AG09319 (cell line): ENCODE data around the gene CBFA2T2.
"Not testable (repeated sequence)": the region's sequence is repeated elsewhere in the genome, so short reads cannot be mapped to it uniquely, and the experiment has no call there.

ENCODE experiments used
- DNase-seq: peaks from one replicate; pipeline ENCODE4 v3.0.0-alpha.2; 2010; ENCODE audit warnings: low read depth; ENCODE audit errors: extremely low read depth
- TF ChIP-seq, protein P1 (sequence below): IDR thresholded peaks from 2 replicates; pipeline ENCODE4 v1.5.1; 2011; ENCODE audit warnings: low read depth, mild to moderate bottlenecking, inconsistent platforms, low read length, moderate library complexity

CBFA2T2 gene

DNA sequence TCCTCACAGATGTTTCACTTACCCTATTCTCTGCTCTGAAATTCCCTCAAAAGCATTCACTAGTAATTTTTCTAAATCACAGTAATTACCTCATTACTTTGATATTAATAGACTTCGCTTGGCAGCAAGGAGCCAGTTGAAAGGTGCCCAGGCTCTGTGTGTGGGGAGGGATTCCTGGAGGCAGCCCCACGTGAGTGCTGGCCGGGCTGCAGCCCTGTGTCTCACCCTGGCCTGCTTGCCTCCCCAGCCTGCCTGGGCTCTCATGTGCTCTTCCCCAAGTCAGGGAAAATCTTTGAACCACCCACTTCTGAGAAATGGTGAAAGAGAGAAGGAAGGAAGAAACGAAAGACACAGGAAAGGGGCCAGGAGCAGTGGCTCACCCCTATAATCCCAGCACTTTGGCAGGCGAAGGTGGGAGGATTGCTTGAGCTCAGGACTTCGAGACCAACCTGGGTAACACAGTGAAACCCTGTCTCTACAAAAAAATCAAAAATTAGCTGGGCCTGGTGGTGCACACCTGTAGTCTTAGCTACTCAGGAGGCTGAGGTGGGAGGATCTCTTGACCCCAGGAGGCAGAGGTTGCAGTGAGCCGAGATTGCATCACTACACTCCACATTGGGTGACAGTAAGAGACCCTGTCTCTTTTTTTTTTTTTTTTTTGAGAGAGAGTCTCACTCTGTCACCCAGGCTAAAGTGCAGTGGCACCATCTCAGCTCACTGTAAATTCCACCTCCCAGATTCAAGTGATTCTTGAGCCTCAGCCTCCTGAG lies 26.4 kb upstream of the CBFA2T2 start:
- no peak for DNase-seq
- TF ChIP-seq, protein P1, sequence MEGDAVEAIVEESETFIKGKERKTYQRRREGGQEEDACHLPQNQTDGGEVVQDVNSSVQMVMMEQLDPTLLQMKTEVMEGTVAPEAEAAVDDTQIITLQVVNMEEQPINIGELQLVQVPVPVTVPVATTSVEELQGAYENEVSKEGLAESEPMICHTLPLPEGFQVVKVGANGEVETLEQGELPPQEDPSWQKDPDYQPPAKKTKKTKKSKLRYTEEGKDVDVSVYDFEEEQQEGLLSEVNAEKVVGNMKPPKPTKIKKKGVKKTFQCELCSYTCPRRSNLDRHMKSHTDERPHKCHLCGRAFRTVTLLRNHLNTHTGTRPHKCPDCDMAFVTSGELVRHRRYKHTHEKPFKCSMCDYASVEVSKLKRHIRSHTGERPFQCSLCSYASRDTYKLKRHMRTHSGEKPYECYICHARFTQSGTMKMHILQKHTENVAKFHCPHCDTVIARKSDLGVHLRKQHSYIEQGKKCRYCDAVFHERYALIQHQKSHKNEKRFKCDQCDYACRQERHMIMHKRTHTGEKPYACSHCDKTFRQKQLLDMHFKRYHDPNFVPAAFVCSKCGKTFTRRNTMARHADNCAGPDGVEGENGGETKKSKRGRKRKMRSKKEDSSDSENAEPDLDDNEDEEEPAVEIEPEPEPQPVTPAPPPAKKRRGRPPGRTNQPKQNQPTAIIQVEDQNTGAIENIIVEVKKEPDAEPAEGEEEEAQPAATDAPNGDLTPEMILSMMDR: no peak

DNA sequence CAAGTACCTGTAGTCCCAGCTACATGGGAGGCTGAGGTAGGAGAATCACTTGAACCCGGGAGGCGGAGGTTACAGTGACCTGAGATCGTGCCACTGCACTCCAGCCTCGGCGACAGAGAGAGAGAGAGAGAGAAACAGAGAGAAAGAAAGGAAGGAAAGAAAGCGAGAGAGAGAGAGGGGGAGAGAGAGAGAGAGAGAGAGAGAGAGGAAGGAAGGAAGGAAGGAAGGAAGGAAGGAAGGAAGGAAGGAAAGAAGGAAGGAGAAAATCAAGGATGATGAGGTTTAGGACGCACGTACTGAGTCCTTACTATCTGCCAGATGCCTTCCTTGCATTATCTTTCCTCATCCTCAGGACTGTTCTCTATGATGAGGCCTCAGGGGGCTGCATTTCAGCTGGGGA lies 25.1 kb upstream of the CBFA2T2 start:
- DNase-seq: not testable (repeated sequence)

DNA sequence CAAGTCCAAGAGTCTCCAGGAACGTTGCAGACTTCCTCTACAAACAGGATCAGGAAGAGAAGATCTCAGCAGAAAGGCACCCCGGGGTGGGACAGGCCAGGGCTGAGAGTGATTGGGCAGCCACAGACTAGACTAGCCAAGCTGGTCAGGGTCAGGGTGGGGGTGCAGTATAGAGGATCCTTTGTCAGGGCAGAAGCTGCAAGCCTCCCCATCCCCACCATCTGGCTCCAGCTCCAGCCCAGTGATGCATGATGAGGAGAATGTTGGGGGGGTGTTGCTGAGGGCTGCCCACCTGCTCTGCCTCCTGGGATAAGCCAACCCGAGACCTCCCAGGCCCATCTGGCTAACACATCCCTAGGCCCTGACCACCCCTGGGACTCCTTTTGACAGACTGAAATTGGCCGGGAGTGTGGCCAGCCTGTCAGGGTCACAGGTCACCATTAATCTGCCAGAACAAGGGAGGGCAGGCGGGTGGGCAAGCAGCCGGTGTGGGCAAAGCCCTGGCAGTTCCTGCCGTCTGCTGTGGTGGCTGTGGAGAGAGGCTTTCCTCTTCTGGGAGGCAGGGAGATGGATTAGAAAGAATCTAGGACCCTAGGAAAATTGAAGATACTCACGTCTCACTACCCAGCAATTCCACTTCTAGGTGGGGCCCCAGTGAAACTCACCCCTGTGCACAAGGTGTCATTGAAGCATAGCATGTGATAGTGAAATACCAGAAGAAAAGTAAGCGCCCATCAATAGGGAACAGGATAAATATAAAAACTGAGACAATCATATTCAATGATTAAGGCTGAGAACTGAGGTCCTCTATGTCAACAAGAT lies 24.2 kb upstream of the CBFA2T2 start:
- TF ChIP-seq, protein P1: no peak
- no peak for DNase-seq

DNA sequence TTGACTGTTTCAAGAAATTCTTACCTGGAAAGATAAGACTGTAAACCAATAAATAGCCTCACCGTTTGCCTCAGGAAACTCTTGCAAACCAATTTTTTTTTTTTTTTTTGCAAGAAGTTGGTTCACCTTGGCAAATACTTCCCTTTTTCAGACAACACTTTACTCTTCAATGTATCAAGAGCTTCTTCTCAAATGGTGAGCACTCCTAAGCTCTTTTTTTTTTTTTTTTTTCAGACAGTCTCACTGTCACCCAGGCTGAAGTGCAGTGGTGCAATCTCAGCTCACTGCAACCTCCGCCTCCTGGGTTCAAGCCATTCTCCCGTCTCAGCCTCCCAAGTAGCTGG lies 23.6 kb upstream of the CBFA2T2 start:
- no peak for DNase-seq
- TF ChIP-seq, protein P1: no peak

DNA sequence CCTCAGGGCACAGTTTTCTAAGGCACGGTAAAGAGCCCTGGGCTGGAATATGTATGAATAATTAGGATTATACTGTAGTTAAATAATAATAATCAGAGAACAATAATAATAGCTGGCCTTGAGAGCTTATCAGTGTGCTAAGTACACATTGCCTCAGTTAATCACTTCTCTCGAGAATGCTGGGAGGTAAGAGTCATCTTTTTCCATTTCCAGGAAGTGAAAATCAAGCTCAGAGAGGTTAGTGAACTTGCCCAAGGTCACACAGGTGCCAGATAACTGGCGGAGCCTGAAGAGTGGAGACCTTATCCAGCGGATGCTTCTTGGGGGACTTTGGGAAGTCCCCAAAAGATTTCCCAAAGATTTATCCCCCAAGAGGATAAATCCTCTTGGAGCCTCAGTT lies 19.4 kb upstream of the CBFA2T2 start:
- DNase-seq: no peak
- TF ChIP-seq, protein P1: no peak

DNA sequence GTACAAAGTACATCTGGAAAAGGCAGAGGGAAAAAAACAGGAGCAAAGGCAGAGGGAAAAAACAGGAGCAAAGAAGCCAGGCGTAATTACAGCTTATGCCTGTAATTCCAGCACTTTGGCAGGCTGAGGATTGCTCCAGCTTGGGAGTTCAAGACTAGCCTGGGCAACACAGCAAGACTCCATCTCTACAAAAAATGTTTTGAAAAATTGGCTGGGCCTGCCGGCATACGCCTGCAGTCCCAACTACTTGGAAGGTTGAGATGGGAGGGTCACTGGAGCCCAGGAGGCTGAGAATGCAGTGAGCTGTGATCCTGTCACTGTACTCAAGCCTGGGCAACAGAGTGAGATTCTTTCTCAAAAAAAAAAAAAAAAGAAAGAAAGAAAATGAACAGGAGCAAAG lies 19.0 kb upstream of the CBFA2T2 start:
- DNase-seq: no peak
- TF ChIP-seq, protein P1: no peak

DNA sequence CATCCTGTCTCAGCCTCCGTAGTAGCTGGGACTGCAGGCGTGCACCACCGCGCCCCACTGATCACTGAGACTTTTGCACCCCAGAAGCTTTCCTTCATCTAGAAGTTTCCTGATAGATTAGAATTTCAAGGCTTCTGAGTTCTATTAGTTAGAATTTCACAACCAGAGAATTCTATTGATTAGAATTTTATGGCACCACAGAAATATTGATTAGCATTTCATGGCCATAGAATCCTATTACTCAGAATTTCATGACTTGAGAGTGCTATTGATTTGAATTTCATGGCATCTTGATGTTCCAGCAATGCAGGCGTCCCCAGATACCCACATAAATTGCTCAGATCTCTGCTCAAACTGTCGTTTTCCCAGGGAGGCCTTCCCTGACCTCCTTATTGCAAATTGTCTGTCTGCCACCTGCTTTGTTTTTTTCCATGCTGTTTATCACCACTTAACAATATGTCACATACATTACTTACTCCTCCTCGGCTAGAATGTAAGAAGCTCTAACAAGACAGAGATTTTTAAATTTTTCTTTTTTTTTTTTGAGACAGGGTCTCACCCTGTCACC lies 16.9 kb upstream of the CBFA2T2 start:
- TF ChIP-seq, protein P1: no peak
- DNase-seq: no peak
